T-helper 1 cell treated with Interleukin-12 subunit alpha and Interleukin-12 subunit beta and Interleukin-4 antibody, amounts not matched to agents 30 ng/mL and 1 ng/mL, for 36 hours (primary cell): ENCODE results near the gene SLCO3A1. TPM values are rescaled to one million over a fixed set of nuclear protein-coding genes. Genes with fewer than 3 reads are reported as not detected.

Source experiments
- intact Hi-C: fragments of 100-400 bp; cut with micrococcal nuclease; formaldehyde crosslinking; loops from one replicate; pipeline ENCODE4 v1.15.1; 2024
- total RNA-seq: library from RNA; stranded (reverse); gene quantifications from 2 replicates; pipeline ENCODE4 v1.2.3, GENCODE V29; 2022

SLCO3A1 gene
- total RNA-seq, 1 donor from 2014 or later, result 35.2 TPM

DNA sequence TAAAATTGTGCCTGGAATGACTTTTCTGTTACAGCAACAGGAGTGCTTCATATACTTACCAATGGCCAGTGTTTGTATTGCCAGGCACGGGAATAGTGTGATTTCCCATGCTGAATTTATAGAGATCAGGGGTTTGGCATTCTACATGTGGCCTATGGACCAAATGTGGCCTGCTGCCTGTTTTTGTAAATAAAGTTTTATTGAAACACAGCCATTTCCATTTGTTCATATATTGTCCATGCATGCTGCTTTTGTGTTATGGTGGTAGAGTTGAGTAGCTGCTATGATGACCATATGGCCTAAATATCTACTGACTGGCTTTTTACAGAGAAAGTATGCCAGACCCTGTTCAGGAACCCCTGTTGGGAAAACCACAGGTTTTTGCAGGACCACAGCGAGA, 55.6 kb downstream of the SLCO3A1 start:
- intact Hi-C loops, result no loop called here

DNA sequence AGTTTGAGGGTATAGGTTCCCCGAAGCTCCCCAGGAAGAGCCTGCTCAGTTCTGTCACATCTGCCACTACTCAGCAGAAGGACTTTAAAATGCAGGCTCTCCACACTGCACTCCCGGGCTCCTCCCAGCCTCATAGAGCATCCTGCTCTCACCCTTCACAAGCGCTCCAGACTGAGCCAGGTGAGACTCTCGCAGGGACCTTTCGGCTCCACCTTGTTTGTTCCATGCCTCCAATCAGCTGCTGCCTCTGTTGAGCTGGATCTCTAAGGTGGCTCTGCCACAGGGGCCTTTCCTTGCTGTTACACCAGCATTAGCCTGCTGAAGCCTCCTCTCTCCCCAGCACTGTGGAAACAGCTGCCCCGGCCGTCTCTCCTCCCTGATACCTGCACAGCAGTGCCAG, 56.1 kb downstream of the SLCO3A1 start:
- intact Hi-C loops, result no loop called here

DNA sequence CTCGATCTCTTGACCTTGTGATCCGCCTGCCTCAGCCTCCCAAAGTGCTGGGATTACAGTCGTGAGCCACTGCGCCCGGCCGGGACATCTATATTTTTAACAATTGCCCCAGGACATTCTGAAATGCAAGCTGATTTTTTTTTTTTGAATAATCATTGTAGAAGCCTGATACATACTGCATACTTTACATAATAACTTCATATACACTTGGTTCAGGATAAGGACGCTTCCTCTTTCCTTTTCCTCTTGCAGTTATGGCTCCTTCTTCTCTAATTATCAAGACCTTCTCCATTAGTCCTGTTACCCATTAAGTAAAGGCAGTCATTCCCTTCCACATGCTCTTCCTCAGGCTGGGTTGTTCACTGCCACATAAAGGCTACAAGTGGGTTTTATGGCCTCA, 58.3 kb downstream of the SLCO3A1 start:
- intact Hi-C loops, result no loop called here

DNA sequence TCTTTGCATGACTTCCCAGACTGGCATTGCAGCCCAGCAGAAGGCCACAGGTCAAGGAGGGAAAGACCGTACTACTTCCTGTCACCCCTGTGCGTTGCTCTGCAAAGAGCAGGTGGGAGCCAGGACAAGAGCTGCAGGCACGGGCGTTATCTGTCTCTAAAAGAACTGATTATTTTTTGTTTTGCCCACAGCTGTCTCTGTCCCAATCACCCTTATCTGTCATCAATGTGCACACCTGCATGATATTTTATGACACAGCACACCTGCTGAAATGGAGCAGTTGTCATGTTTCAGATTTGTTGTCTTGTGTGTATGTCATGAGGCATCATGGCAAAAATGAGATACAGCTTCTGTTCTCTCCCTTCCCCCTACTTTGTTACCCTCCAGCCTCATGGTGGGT, 58.8 kb downstream of the SLCO3A1 start:
- intact Hi-C loops, result no loop called here

DNA sequence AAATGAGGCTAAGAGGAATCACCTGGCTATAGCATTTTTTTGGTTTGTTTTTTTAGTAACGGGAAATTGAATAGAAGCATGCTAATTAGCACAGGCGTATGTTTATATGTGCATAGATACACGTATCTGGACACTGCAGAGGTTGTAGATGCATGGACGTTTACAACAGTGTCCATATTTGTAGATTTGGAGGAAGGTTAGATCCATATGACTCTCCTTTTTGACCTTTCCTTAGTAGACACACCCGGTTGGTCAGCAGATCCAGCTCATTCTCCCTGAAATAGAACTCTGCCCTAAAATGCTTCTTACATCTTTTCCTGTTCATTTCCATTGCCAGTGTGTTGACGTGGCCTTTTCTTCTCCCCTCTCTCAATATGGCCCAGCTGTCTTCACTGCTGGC, 60.1 kb downstream of the SLCO3A1 start:
- intact Hi-C loops, result no loop called here

DNA sequence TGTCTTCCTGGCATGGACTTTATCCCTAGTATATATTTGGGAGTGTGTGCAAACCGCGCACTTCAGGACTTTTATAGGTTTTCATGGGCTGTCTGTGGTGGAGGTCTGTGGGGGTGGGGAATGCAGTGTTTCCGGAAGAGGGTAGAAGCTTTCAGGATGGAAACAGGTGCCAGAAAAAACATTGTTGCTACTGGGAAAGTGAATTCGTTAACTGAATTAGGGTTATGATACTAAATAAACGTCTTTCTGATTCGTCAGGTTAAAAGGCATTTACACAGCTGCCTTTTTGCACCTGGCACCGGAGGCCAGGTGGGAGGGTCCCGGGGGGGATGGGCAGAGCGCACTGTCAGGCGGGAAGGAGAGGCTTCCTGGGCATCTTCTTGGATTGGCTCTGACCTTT, 62.1 kb downstream of the SLCO3A1 start:
- intact Hi-C loops, result no loop called here

DNA sequence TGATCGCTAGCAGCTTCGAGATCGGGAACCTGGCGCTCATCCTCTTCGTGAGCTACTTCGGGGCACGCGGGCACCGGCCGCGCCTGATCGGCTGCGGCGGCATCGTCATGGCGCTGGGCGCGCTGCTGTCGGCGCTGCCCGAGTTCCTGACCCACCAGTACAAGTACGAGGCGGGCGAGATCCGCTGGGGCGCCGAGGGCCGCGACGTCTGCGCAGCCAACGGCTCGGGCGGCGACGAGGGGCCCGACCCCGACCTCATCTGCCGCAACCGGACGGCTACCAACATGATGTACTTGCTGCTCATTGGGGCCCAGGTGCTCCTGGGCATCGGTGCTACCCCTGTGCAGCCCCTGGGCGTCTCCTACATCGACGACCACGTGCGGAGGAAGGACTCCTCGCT, 62.5 kb downstream of the SLCO3A1 start:
- intact Hi-C loops, result no loop called here

DNA sequence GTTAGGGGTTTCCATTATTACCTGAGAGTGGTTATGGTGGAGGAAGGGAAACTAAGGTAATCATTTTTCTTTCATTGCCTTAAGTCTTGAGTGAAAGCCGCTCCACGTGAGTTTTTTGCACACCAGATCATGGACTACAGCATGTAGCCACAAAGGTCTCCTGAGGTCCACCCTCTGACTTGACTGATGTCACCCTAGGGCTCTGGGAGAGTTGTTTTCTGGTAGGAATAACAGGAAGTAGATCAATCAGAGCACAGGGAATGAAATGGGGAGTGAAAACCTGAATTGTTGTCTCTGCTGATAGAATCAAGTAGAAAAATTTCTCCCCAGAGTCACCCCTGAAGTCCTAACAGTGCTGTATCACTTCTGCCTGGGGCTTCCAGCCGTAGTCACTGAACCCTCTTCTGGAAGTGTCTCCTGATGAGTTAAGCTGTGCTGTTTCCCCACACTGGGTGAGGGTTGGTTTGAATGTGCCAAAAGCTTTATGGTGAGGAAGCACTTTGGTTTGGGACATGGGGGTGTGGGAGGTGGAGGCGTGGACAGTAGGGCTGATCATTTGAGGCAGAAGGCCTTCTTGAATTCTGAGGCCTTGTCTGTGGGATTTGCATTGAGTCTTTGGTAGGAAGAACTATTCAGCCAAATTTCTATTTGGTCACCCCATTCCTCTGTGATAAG, 64.3 kb downstream of the SLCO3A1 start:
- intact Hi-C loops, result no loop called here

DNA sequence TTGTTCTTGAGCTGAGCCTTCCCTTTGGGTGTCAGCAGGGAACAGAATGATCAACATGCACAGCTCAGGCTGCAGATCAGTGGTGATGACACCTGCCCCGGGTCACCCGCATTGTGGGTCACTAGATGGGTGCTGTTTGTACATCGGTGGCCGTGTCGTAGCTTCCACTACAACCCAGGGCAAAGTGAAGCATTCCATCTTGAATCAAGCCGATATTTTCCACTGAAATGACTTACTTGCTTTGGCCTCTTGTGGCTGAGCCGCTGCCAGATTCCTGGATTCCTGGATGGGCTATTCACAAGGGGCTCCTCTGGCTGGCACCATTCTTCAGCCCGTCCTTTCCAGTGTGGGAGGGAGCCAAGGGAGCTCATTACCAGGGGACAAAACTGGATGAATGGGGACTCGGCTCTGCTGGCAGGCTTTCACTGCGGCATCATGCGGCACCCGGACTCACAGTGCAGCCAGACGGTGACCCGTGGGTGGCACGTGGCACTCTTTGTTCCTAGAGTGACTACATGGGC, 65.6 kb downstream of the SLCO3A1 start:
- intact Hi-C loops, result no loop called here

DNA sequence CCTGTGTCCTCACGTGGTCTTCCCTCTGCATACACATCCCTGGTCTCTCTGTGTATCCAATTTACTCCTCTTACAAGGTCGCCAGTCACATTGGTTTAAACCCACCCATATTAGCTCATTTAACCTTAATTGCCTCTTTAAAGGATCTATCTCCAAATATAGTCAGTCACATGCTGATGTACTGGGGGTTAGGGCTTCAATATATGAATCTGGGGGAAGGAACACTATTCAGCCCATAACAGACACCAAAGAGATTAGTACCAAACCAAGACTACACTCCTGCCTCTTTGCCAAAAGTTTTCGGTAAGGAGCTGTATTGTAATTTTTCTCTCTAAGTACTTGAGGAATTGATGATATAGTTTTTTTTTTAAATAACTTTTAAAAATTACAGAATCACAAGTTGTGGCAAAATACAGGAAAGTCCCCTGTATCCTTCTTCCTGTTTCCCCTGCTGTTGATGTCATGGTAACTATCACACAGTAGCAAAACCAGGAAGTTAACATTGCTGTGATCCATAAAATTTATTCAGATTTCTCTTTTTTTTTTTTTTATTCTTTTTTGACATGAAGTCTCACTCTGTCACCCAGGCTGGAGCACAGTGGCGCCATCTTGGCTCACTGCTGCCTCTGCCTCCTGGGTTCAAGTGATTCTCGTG, 67.8 kb downstream of the SLCO3A1 start:
- intact Hi-C loops, result loop anchor here (1.0 to 5.0 kb wide), 2 partner anchors 63 to 214 kb away; no protein-coding TSS in a partner anchor

DNA sequence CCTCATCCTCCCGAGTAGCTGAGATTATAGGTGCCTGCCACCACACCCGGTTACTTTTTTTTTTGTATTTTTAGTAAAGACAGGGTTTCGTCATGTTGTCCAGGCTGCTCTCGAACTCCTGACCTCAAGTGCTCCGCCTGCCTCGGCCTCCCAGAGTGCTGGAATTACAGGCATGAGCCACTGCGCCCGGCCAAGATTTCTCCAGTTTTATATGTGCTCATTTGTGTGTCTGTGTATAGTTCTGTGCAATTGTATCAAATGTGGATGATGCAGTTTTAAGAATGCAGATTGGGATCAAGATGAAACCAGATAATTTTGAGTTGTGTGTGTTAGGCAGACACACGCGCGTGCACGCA, 68.3 kb downstream of the SLCO3A1 start:
- intact Hi-C loops, result loop anchor here (1.0 to 5.0 kb wide), 2 partner anchors 64 to 215 kb away; no protein-coding TSS in a partner anchor

DNA sequence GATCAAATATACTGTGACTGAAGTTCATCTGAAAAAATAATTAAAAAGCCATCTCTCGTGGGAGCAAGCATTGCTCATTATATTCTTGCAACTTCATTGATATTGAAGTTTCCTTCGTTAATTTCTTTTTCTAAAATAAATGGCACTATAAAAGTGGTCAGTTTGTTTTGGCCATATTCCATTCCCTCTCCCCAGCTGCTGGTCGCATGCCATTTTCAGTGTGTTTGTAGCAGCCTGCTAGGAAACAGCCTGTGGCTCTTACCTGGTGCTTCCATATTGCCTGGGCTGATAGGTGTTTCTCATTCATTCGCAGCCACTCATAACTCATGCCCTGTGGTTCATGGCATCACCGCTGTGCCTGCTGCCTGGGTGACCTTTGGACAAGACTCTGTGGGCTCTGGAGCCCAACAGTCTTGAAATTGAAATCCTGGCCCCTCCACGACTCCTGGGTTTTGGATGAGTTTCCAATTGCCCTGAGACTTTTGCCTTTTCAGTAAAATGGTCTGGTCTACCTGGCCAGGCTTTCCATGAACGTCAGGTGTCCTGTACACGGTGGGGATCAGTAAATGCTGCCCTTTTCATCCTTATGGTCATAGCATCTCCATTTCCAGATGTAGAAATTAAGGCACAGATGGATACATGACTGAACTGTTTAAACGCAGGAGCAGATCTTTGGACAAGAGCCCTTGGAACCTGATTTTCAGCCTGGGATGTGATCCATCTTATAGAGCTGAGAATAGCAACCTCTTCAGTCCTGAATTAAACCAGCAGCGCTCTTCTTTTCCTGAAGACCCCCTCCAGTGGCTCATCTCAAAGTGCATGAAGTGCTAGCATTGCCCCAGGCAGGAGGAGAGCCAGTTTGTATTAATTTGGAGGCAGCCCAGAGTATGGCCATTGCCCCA, 69.4 kb downstream of the SLCO3A1 start:
- intact Hi-C loops, result loop anchor here (5.0 kb wide), 1 partner anchor 216 kb away; no protein-coding TSS in a partner anchor

DNA sequence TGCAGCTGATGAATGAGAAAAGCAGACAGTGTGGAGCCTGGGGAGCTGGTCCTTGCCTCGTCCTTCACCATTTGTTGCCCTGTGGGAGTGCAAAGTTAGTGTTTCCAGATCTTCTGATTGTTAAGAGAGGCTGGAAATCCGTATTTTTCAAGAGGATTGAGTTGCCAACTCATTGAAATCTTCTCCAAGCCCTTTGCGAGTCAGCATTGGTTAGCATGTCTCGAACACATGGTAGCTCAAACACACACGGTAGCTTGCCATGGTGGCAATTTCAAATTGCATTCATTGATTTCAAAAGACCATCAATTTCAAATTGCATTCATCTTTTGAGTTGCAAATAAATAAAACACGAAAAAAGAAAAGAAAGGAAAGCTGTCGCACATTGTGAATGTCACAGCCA, 70.7 kb downstream of the SLCO3A1 start:
- intact Hi-C loops, result loop anchor here (5.0 kb wide), 1 partner anchor 217 kb away; no protein-coding TSS in a partner anchor

DNA sequence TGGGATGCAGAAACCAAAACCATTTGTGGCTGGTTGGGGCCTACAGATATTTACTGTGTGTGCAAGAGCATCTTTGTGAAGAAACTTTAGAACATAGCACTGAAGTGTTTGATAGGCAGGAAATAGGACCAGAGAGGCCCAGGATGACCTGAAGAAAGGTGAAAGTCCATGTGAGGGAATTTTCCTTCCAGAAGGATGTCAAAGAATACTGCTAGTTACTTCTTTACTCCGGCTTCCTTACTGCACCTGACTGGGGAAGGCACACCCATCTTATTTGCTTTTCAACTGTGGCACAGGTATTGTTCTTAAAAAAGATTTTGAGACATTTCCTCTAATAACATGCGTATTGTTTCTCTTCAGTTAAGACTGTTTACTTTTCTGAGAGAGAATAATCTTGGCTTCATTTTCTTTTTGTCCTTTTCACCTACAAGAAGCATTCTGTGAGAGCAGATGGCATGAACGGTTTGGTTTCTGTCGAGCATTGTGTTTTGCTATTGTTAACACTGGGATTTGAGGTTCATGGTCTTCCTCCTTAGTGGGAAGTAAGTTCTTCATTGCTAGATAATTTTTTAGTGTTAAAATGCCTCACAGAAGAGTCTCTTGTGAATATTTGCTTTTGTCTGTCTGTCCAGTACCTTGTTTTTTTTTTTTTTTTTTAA, 71.5 kb downstream of the SLCO3A1 start:
- intact Hi-C loops, result loop anchor here (5.0 kb wide), 1 partner anchor 218 kb away; no protein-coding TSS in a partner anchor

DNA sequence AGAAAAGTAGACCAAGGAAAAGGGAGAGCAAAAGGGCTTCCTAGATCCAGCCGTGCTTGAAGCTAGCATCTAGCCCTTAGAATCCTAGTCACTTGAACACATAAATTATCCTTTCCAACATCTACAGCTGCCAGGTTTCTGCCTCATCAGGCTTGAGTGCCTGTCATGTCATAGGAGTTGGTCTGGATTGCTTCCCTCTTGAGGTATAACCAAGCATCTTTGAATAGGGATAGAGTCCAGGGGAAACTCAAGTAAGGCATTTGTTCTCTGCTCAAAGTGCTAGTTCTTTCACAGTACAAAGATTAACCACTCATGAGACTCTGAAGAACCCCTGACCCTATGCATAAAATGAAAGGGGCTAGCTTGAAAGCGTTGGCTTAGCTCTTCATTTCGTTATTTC, 72.3 kb downstream of the SLCO3A1 start:
- intact Hi-C loops, result no loop called here

DNA sequence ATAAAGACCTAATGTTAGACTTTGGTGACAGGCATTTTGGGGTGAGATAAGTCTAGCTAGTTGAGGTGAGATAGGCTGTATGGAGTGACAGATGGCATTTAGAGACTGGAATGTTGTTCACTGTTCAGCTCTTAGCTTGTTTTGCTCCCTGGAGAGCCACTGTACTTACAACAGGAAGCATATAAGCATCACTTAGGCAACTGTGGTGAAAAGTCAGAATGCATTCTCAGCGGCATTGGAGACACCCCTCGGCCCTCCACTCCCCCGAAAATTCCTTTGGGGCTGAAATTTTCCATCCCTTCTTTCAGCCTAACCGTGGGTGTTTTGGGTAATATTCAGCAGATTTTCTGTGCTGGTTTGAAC, 73.4 kb downstream of the SLCO3A1 start:
- intact Hi-C loops, result no loop called here

DNA sequence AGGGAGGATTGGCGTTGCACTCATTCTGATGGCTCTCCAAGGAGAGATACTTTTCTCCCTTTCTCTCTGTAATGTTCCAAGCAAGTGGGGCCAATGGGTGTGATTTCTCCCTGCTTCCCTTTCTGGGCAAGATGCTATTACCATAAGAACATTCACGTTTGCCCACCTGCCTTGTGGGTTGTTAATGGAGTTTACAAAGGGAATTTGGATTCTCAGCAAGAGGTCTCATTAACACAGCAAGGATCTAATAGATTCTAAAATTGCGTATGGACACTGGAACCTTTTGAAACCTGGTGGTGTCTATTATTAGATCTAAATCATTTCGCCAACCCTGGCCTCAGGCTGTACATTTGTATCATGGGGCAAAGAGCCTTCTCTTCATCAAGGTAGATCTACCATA, 74.1 kb downstream of the SLCO3A1 start:
- intact Hi-C loops, result no loop called here

DNA sequence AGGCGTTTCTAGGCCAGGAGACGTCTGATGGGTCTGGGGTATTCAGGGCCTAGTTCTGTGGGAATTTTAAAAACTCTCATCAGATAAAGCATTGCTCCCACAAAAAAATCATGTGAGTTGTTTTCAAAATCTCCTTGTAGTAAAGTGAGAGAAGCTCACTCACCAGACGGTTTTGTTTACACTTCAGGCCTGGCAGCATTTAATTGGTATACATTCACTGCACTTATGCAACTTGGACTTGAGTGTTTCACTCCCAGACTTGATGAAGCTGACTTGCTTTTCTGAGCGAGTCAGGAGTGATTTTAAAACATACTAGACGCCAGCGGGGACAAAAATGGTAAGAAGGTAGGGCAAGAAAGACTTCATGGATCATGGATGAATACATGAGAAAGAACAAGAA, 75.2 kb downstream of the SLCO3A1 start:
- intact Hi-C loops, result no loop called here

DNA sequence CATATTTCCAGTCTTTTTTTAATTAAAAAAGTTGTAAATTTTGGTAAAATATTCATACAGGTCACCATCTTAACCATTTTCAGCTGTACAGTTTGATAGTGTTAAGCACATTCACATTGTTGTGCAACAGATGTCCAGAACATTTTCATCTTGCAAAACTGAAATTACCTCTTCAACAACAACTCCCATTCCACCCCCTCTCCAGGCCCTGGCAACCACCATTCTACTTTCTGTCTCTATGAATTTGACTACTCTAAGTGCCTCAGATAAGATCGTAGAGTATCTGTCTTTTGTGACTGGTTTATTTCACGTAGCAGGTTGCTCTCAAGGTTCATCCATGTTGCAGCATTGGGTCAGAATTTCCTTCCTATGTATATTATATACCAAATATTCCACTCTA, 76.0 kb downstream of the SLCO3A1 start:
- intact Hi-C loops, result no loop called here

DNA sequence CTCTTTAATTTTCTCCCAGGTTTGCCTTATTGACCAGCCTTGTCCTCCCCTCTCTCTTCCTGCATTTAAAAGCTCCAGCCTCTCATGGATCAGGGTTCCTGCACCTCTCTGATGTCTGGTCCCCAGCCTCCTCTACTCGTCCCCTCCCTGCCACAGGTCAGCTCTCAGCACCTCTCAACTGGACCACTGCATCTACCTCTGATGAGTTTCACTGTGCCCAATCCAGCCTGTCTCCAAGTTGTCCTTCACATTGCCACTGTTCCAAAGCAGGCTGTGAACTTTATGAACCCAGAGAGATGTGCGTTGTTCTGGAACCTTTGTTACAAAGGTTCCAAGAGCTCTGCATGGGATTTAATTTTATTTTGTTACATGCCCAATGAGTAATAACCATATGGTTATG, 76.6 kb downstream of the SLCO3A1 start:
- intact Hi-C loops, result no loop called here

DNA sequence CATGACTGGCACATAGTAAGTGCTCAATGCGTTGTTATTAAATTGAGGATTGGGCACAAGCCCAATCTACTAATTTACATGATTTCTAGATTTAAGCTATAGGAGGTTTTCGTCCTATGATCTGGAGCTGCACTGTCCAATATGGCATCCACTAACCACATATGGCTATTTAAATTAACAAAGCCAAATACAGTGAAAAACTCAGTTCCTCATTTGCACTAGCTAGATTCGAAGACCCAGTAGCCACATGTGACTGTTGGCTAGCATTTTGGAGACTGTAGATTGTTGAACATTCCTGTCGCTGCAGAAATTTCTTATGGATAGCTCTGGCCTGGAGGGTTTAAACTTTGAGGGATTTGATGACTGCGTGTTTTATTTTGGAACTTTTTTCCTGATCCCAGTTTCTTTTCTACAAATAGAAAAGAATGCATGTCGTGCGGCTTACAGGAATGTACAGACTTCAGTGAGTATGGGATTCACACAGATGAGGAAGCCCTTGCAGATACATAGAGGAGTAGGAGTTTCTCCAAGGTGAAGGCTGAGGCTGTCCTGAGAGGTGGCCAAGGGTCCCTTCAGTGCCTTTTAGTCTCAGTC, 82.8 kb downstream of the SLCO3A1 start:
- intact Hi-C loops, result no loop called here
